GM12878 (cell line): Measurements from ENCODE around the gene ZNF689. TPM values are rescaled to one million over a fixed set of nuclear protein-coding genes. Genes with fewer than 3 reads are reported as not detected.

Experiments
- CHD2 ChIP-seq: IDR thresholded peaks from 2 replicates; pipeline ENCODE4 v1.6.1; 2011; ENCODE audit warnings: low read depth, low read length, improper control_type of control experiment, borderline replicate concordance
- CREB1 ChIP-seq: IDR thresholded peaks from 2 replicates; pipeline ENCODE4 v1.6.1; 2012; ENCODE audit warnings: low read depth, mild to moderate bottlenecking, inconsistent platforms
- CTCF ChIP-seq, 3 experiments: IDR thresholded peaks in 2 of 3; conservative IDR thresholded peaks in 1 of 3; 2 replicates each; pipeline ENCODE4 v1.5.1; 2011; ENCODE audit warnings: low read depth in 3 of 3, low read length in 3 of 3, mild to moderate bottlenecking in 3 of 3, control low read depth in 2 of 3, moderate library complexity in 2 of 3, inconsistent platforms in 1 of 3, mixed read lengths in 1 of 3; ENCODE audit not compliant: control insufficient read depth in 2 of 3, insufficient read depth in 1 of 3; ENCODE audit errors: extremely low read depth in 1 of 3
- ELK1 ChIP-seq: IDR thresholded peaks from 2 replicates; pipeline ENCODE4 v1.6.1; 2012; ENCODE audit warnings: low read depth, low read length, improper control_type of control experiment
- FOXK2 ChIP-seq: fragments of 450-650 bp; IDR thresholded peaks from 2 replicates; pipeline ENCODE4 v1.6.1; 2017; ENCODE audit warnings: mild to moderate bottlenecking, moderate library complexity
- FOXM1 ChIP-seq: IDR thresholded peaks from 2 replicates; pipeline ENCODE4 v1.6.1; 2012; ENCODE audit warnings: low read depth, mild to moderate bottlenecking, inconsistent platforms, low read length, moderate library complexity
- MAX ChIP-seq: IDR thresholded peaks from 2 replicates; pipeline ENCODE4 v1.6.1; 2012; ENCODE audit warnings: low read depth, low read length, improper control_type of control experiment
- NKRF ChIP-seq: fragments of 450-650 bp; conservative IDR thresholded peaks from 2 replicates; pipeline ENCODE4 v1.6.1; 2017; ENCODE audit warnings: mild to moderate bottlenecking, moderate library complexity
- NR2C2 ChIP-seq: IDR thresholded peaks from 2 replicates; pipeline ENCODE4 v1.6.1; 2011; ENCODE audit warnings: borderline replicate concordance, low read depth; ENCODE audit not compliant: control insufficient read depth, insufficient read length
- PAX8 ChIP-seq: fragments of 450-650 bp; IDR thresholded peaks from 2 replicates; pipeline ENCODE4 v1.6.1; 2017; ENCODE audit warnings: mild to moderate bottlenecking, moderate library complexity
- POLR2A ChIP-seq: IDR thresholded peaks from 2 replicates; pipeline ENCODE4 v1.6.1; 2011; ENCODE audit warnings: low read depth, mild to moderate bottlenecking, low read length
- RAD21 ChIP-seq: IDR thresholded peaks from 2 replicates; pipeline ENCODE4 v1.6.1; 2011; ENCODE audit warnings: mild to moderate bottlenecking, low read depth, low read length, moderate library complexity; ENCODE audit not compliant: insufficient read depth
- SUPT20H ChIP-seq: IDR thresholded peaks from 2 replicates; pipeline ENCODE4 v1.6.1; 2011; ENCODE audit warnings: low read depth, mild to moderate bottlenecking, low read length, moderate library complexity, borderline replicate concordance; ENCODE audit not compliant: control insufficient read depth
- SUZ12 ChIP-seq: fragments of 200-600 bp; sonication (generic); IDR thresholded peaks from one replicate; pipeline ENCODE4 v1.6.1; 2018; ENCODE audit warnings: antibody characterized with exemption, mild to moderate bottlenecking; ENCODE audit not compliant: unreplicated experiment
- ZNF384 ChIP-seq: IDR thresholded peaks from 2 replicates; pipeline ENCODE4 v1.6.1; 2012; ENCODE audit warnings: low read depth, mild to moderate bottlenecking, low read length, improper control_type of control experiment, borderline replicate concordance
- polyA plus RNA-seq, 11 experiments: library from polyadenylated mRNA; depleted of rRNA in 4 of 11; unstranded in 6 of 11; stranded (reverse) in 5 of 11; fragments of >200 nt; fragmentation: Nextera tagmentation in 4 of 11; fragmentation: Illumina TruSeq in 1 of 11; extraction: Ambion mirVana in 4 of 11; extraction: Trizol in 1 of 11; gene quantifications; 1 replicate in 1 of 11; 2 replicates in 10 of 11; pipeline versions ENCODE4 v1.2.1 to v1.2.3, GENCODE V29; 2011 to 2016; ENCODE audit warnings: inconsistent platforms in 2 of 11, missing spikeins in 2 of 11, low read depth in 1 of 11
- total RNA-seq, 4 experiments: library from RNA; depleted of rRNA in 3 of 4; stranded (reverse); fragments of >200 nt in 3 of 4; fragmentation: Illumina TruSeq in 1 of 4; extraction: Trizol in 1 of 4; gene quantifications; 2 replicates each; pipeline versions ENCODE4 v1.2.1 to v1.2.3, GENCODE V29; 2013 to 2021
- TF ChIP-seq, protein P1 (sequence below): IDR thresholded peaks from 2 replicates; pipeline ENCODE4 v1.6.1; 2012; ENCODE audit warnings: low read length, inconsistent platforms
- TF ChIP-seq, protein P2 (sequence below): fragments of 450-650 bp; IDR thresholded peaks from 2 replicates; pipeline ENCODE4 v1.6.1; 2017; ENCODE audit warnings: low read depth, mild to moderate bottlenecking, moderate library complexity

ZNF689 gene
- total and polyA plus RNA-seq, 10 of the 15 experiments (the other 5 are each of a cell fraction or from before 2014, with no cell fraction given), result 4.7 to 13.2 (median 8.5) TPM

- TF ChIP-seq CHD2 (0 out of 2 replicates have a peak, but pooled peaks have one; percentile 16), NKRF (0 out of 2 replicates have a peak, but pooled peaks have one; percentile 14), CTCF (IDR thresholded peaks at IDR 0.05 in 2 of 3, conservative IDR thresholded peaks at IDR 0.05 in 1 of 3; ENCODE audit: control insufficient read depth in 2 of 3, extremely low read depth in 1 of 3, insufficient read depth in 1 of 3, low read depth in 3 of 3, low read length in 3 of 3) (peak; percentile 90 to 95 (median 93); a peak in 5 of 6 replicates), MAX (no peak), SUPT20H (no peak), SUZ12 (no peak), RAD21 (peak; percentile 81), PAX8 (no peak), NR2C2 (no peak), ZNF384 (no peak), FOXM1 (no peak), CREB1 (no peak), POLR2A (no peak), FOXK2 (no peak), ELK1 (no peak)
- TF ChIP-seq, protein P1, sequence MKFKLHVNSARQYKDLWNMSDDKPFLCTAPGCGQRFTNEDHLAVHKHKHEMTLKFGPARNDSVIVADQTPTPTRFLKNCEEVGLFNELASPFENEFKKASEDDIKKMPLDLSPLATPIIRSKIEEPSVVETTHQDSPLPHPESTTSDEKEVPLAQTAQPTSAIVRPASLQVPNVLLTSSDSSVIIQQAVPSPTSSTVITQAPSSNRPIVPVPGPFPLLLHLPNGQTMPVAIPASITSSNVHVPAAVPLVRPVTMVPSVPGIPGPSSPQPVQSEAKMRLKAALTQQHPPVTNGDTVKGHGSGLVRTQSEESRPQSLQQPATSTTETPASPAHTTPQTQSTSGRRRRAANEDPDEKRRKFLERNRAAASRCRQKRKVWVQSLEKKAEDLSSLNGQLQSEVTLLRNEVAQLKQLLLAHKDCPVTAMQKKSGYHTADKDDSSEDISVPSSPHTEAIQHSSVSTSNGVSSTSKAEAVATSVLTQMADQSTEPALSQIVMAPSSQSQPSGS, result no peak
- TF ChIP-seq, protein P2, sequence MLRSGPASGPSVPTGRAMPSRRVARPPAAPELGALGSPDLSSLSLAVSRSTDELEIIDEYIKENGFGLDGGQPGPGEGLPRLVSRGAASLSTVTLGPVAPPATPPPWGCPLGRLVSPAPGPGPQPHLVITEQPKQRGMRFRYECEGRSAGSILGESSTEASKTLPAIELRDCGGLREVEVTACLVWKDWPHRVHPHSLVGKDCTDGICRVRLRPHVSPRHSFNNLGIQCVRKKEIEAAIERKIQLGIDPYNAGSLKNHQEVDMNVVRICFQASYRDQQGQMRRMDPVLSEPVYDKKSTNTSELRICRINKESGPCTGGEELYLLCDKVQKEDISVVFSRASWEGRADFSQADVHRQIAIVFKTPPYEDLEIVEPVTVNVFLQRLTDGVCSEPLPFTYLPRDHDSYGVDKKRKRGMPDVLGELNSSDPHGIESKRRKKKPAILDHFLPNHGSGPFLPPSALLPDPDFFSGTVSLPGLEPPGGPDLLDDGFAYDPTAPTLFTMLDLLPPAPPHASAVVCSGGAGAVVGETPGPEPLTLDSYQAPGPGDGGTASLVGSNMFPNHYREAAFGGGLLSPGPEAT, result peak; percentile 38; the same call in 1 of the 2 replicates
Measured at GRCh38 chr16:30628628-30629540, 18.7 kb upstream of the ZNF689 start (continued).
